ENCODE measurements around the gene SDR42E2. TPM values are rescaled to one million over a fixed set of nuclear protein-coding genes. Genes with fewer than 3 reads are reported as not detected.

Gene SDR42E2
- total and polyA plus RNA-seq, 2 of the 4 experiments (the other 2 are of a cell fraction), result not detected

- Histone ChIP-seq H2AK9ac (replicated peaks; ENCODE audit: low read depth, low read length, poor library complexity) (no peak overlapping the region), H3K9ac (ENCODE audit: low read depth, low read length) (no peak overlapping the region), H3K4me2 (ENCODE audit: low read depth, low read length) (no peak overlapping the region), H4K91ac (ENCODE audit: insufficient read depth, low read depth, low read length) (no peak overlapping the region), H3K56ac (ENCODE audit: extremely low read depth, insufficient read depth, low read length) (no peak overlapping the region), H3K14ac (replicated peaks; ENCODE audit: low read depth, low read length) (no peak overlapping the region), H3K18ac (ENCODE audit: low read depth, low read length) (no peak overlapping the region), H3K27me3 (ENCODE audit: control insufficient read depth, insufficient read depth, low read length) (peaks cover 13% of the 10 kb centered on the region), H3K4me3 (ENCODE audit: insufficient read depth, low read depth, low read length) (no peak overlapping the region), H2AFZ (replicated peaks; ENCODE audit: low read length, poor library complexity) (no peak overlapping the region), H2BK20ac (ENCODE audit: low read depth, low read length) (no peak overlapping the region), H3K36me3 (ENCODE audit: control insufficient read depth, insufficient read depth, low read length) (no peaks in the 10 kb centered on the region), H2BK5ac (ENCODE audit: low read depth, low read length, poor library complexity, severe bottlenecking) (no peak overlapping the region), H2BK120ac (ENCODE audit: low read depth, low read length) (no peak overlapping the region), H3K4ac (ENCODE audit: low read depth, low read length) (no peak overlapping the region), H2AK5ac (ENCODE audit: low read depth, low read length) (no peak overlapping the region), H4K20me1 (ENCODE audit: insufficient read depth, low read length) (no peaks in the 10 kb centered on the region), H3K27ac (ENCODE audit: insufficient read depth, low read length) (no peak overlapping the region), H4K5ac (ENCODE audit: low read depth, low read length) (no peak overlapping the region), H3K23ac (ENCODE audit: low read depth, low read length) (no peak overlapping the region), H3K9me3 (ENCODE audit: control insufficient read depth, insufficient read depth, low read length) (no peaks in the 10 kb centered on the region), H3K79me1 (ENCODE audit: low read depth in 1 of 2, low read length in 2 of 2) (no peaks in the 10 kb centered on the region), H4K8ac (ENCODE audit: low read depth in 2 of 2, low read length in 2 of 2) (no peak overlapping the region), H3K9me1 (ENCODE audit: insufficient read depth, low read length) (no peaks in the 10 kb centered on the region), H2BK15ac (ENCODE audit: low read depth, low read length) (no peak overlapping the region), H3K4me1 (ENCODE audit: control insufficient read depth, insufficient read depth, low read length) (no peaks in the 10 kb centered on the region)
- no TSS peak for BruUV-seq (replicated peaks)
- no peak for ATAC-seq (ENCODE audit: low read depth)
- WGBS, 2 experiments (ENCODE audit: extremely low coverage in 2 of 2, insufficient read length in 1 of 2), result 86% methylated on average over 5 of the region's 10 CpGs; no CpG with 5 or more reads in 1 of the 2 experiments
- dilution Hi-C loops (cut with HindIII; ENCODE audit: low sequenced_read_pairs, unreplicated experiment), result no loop called here
- POLR2A ChIA-PET (ENCODE audit: unreplicated experiment), result no interaction called here
- no peak for DNase-seq
- TF ChIP-seq BHLHE40 (IDR thresholded peaks at IDR 0.05; ENCODE audit: low read depth, low read length), result no peak
- no peak for TF ChIP-seq FOS (IDR thresholded peaks at IDR 0.05; ENCODE audit: low read depth, low read length)
- TF ChIP-seq CHD1 (IDR thresholded peaks at IDR 0.05; ENCODE audit: low read depth, low read length), result no peak
- no peak for TF ChIP-seq USF2 (IDR thresholded peaks at IDR 0.05; ENCODE audit: low read depth, low read length)
- no peak for TF ChIP-seq RFX5 (IDR thresholded peaks at IDR 0.05; ENCODE audit: low read depth, low read length)
- TF ChIP-seq MAFK (IDR thresholded peaks at IDR 0.05; ENCODE audit: low read depth, low read length), result no peak
- no peak for TF ChIP-seq POLR2A (IDR thresholded peaks at IDR 0.05; ENCODE audit: low read depth, low read length)
- TF ChIP-seq SMC3 (IDR thresholded peaks at IDR 0.05; ENCODE audit: low read depth, low read length), result no peak
- no peak for TF ChIP-seq CTCF (conservative IDR thresholded peaks at IDR 0.05; ENCODE audit: low read depth, low read length)
- no peak for TF ChIP-seq MAZ (IDR thresholded peaks at IDR 0.05; ENCODE audit: borderline replicate concordance, low read depth, low read length)
- TF ChIP-seq NFE2L2 (IDR thresholded peaks at IDR 0.05; ENCODE audit: low read depth, low read length), result no peak
- no peak for TF ChIP-seq RCOR1 (IDR thresholded peaks at IDR 0.05; ENCODE audit: insufficient replicate concordance, low read length)
- TF ChIP-seq RAD21 (IDR thresholded peaks at IDR 0.05; ENCODE audit: low read length), result no peak
- no peak for TF ChIP-seq CEBPB (IDR thresholded peaks at IDR 0.05; ENCODE audit: low read depth, low read length)
- TF ChIP-seq ELK1 (IDR thresholded peaks at IDR 0.05; ENCODE audit: borderline replicate concordance, low read depth, low read length), result no peak
- TF ChIP-seq MXI1 (IDR thresholded peaks at IDR 0.05; ENCODE audit: borderline replicate concordance, low read depth, low read length), result no peak
- in situ Hi-C loops (cut with MboI; ENCODE audit: low sequenced_read_pairs), result no loop called here
- CTCF ChIA-PET, result interaction anchor here (0.5 to 1.8 kb wide), 3 partner anchors 9 to 56 kb away, joined by 3 to 6 read pairs (median 3); no protein-coding TSS in a partner anchor
- intact Hi-C loops (cut with micrococcal nuclease), result no loop called here
These were observed 29.5 kb upstream of the SDR42E2 start for GRCh38 chr16:22132801-22133200.

Measured in IMR-90 (cell line).